SK-N-SH (cell line): ENCODE measurements around the gene SCARB2.

Experiments
- CTCF ChIP-seq: fragments of 200-600 bp; sonication (generic); IDR thresholded peaks from 2 replicates; pipeline ENCODE4 v1.6.1; 2017; ENCODE audit warnings: antibody characterized with exemption, mild to moderate bottlenecking, moderate library complexity
- EP300 ChIP-seq, 2 experiments: IDR thresholded peaks; 2 replicates each; pipeline versions ENCODE4 v1.4.0 to v1.6.1; 2012; ENCODE audit warnings: borderline replicate concordance in 1 of 2, low read depth in 1 of 2, low read length in 1 of 2
- EZH2phosphoT487 ChIP-seq: fragments of 200-600 bp; sonication (generic); IDR thresholded peaks from 2 replicates; pipeline ENCODE4 v1.6.1; 2017; ENCODE audit warnings: low read depth, mixed run types, mild to moderate bottlenecking, antibody characterized with exemption, moderate library complexity, borderline replicate concordance
- FOXM1 ChIP-seq: IDR thresholded peaks from 2 replicates; pipeline ENCODE4 v1.4.0; 2012; ENCODE audit warnings: low read depth, mild to moderate bottlenecking
- MEF2A ChIP-seq: IDR thresholded peaks from 2 replicates; pipeline ENCODE4 v1.4.0; 2012; ENCODE audit warnings: low read depth, borderline replicate concordance
- POLR2AphosphoS5 ChIP-seq: IDR thresholded peaks from 2 replicates; pipeline ENCODE4 v1.6.1; 2012; ENCODE audit warnings: low read depth, low read length
- REST ChIP-seq: IDR thresholded peaks from 2 replicates; pipeline ENCODE4 v1.6.1; 2012; ENCODE audit warnings: mild to moderate bottlenecking, low read depth, low read length, moderate library complexity
- SMC3 ChIP-seq: IDR thresholded peaks from 2 replicates; pipeline ENCODE4 v1.6.1; 2012; ENCODE audit warnings: low read depth, low read length, improper control_type of control experiment
- USF1 ChIP-seq: IDR thresholded peaks from 2 replicates; pipeline ENCODE4 v1.4.0; 2012; ENCODE audit warnings: low read depth, borderline replicate concordance
- USF2 ChIP-seq: fragments of 150-350 bp; IDR thresholded peaks from 2 replicates; pipeline ENCODE4 v1.6.1; 2017; ENCODE audit warnings: antibody characterized with exemption, low read length, low read depth, borderline replicate concordance
- ZBTB33 ChIP-seq: IDR thresholded peaks from 2 replicates; pipeline ENCODE4 v1.4.0; 2012; ENCODE audit warnings: low read depth, borderline replicate concordance

- TF ChIP-seq CTCF (no peak), ZBTB33 (no peak), EP300 (IDR thresholded peaks at IDR 0.05; ENCODE audit: borderline replicate concordance in 1 of 2, low read depth in 1 of 2, low read length in 1 of 2) (no peak), POLR2AphosphoS5 (no peak), USF2 (no peak), USF1 (no peak), EZH2phosphoT487 (no peak), MEF2A (no peak), FOXM1 (no peak), REST (no peak), SMC3 (no peak)
Observed at GRCh38 chr4:76125816-76126215, 87.8 kb downstream of the SCARB2 start.
